Activated T-helper 1 cell treated with anti-CD3 and anti-CD28 coated beads, Interleukin-12 subunit alpha, Interleukin-12 subunit beta, Interleukin-2, Interleukin-4 antibody, amounts not matched to agents 30 ng/mL and 10 ng/mL and 1 ng/mL, durations not matched to agents 14 hours and 24 hours and 36 hours (primary cell): Measurements from ENCODE around the gene PPP1R11. TPM values are rescaled to one million over a fixed set of nuclear protein-coding genes. Genes with fewer than 3 reads are reported as not detected.

Experiments used
- DNase-seq: peaks from one replicate; pipeline ENCODE4 v3.0.0; 2021; ENCODE audit warnings: low spot score
- H3K27ac Mint-ChIP-seq: one replicate; pipeline ENCODE4 v1.8.0; 2021; ENCODE audit warnings: mild to moderate bottlenecking, mixed read lengths
- H3K27me3 Mint-ChIP-seq: one replicate; pipeline ENCODE4 v1.8.0; 2022; ENCODE audit warnings: mild to moderate bottlenecking, moderate library complexity, mixed read lengths; ENCODE audit not compliant: insufficient read depth
- H3K36me3 Mint-ChIP-seq: one replicate; pipeline ENCODE4 v1.8.0; 2021; ENCODE audit warnings: low read depth, mixed read lengths
- H3K4me1 Mint-ChIP-seq: one replicate; pipeline ENCODE4 v1.8.0; 2021; ENCODE audit warnings: low read depth, mixed read lengths
- H3K4me3 Mint-ChIP-seq: one replicate; pipeline ENCODE4 v1.8.0; 2021; ENCODE audit warnings: mild to moderate bottlenecking, moderate library complexity, mixed read lengths
- H3K9me3 Mint-ChIP-seq: one replicate; pipeline ENCODE4 v1.8.0; 2021; ENCODE audit warnings: mixed read lengths
- intact Hi-C: fragments of 100-400 bp; cut with micrococcal nuclease; formaldehyde crosslinking; loops from one replicate; pipeline ENCODE4 v1.15.1; 2024
- total RNA-seq: library from RNA; stranded (reverse); gene quantifications from 2 replicates; pipeline ENCODE4 v1.2.3, GENCODE V29; 2022

Gene PPP1R11
- total RNA-seq, 1 donor from 2014 or later = 69.8 TPM

DNA sequence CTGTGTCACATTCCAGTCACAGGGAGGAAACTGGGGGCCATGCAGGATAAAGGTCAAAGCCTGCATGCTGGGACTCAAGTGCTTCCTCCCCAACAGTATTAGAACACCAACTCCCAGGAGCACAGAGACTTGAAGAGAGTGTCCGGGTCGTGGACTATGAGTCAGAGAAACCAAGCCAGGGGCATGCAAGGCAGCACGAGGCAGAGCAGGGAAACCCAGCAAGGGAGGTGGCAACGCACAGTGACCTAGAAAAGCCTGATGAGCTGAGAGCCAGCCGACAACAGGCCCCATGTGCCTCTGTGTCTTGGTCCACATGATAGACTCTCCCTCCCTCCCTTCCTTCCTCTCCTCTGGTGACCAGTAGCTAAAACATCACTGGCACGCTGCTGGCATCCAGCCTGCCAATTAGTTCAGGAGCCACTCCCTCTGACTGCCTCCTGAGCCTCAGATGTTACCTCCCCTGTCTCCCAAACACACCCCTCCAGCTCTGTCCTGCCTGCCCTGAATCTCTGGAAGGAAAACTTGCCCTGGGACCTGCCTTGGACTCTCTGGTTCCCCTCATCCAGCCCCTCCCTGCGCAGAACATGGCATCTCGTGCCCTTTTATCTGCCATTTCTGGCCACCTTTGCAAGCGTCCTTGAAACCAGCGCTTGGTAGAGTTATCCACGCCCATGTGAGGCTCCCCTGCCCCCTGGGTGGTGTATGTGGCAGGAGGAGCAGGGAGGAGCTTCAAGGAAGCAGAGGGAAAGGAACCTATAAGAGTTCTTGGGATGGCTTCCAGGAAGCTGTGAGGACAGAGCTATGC lies 24.8 kb downstream of the PPP1R11 start:
- Mint-ChIP-seq H3K27ac (no peak overlapping the region), H3K9me3 (no peaks in the 10 kb centered on the region), H3K36me3 (no peaks in the 10 kb centered on the region), H3K4me1 (no peaks in the 10 kb centered on the region), H3K27me3 (peaks cover 50% of the 10 kb centered on the region), H3K4me3 (no peak overlapping the region)
- DNase-seq = no peak
- intact Hi-C loops = no loop called here

DNA sequence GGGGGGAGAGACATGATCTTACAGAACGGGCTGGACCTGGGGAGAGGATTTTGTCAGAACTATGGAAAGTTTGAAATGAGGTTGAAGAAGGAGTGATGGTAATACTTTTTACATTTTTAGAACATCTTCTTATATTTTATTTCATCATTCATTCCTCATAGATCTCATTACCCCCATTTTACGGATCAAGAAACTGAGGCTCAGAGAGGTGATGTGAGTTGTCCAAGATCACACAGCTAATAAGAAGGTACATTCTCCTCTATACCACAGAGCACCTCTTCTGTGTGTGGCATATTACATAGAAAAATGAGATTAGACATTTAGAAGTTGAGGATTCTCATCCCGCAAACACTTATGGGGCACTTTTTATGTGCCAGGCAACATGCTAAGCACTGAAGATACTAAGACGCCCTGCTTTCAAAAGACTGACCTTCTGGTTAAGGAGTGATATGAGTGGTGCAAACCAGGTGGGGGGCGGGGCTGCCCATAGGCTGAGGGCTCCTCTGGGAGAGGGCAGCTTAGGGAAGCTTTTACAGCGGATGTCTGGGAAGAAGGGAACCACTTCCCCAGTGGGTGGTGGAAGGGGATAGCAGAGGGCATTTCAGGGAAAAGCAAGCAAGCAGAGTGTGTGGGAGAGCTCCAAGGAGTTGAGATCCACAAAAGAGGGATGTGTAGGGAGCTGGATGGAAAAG lies 26.0 kb downstream of the PPP1R11 start:
- Mint-ChIP-seq H3K27me3 (peaks cover 52% of the 10 kb centered on the region), H3K4me3 (no peak overlapping the region), H3K9me3 (no peaks in the 10 kb centered on the region), H3K4me1 (peaks cover 10% of the 10 kb centered on the region), H3K36me3 (no peaks in the 10 kb centered on the region), H3K27ac (no peak overlapping the region)
- DNase-seq = no peak
- intact Hi-C loops = no loop called here

DNA sequence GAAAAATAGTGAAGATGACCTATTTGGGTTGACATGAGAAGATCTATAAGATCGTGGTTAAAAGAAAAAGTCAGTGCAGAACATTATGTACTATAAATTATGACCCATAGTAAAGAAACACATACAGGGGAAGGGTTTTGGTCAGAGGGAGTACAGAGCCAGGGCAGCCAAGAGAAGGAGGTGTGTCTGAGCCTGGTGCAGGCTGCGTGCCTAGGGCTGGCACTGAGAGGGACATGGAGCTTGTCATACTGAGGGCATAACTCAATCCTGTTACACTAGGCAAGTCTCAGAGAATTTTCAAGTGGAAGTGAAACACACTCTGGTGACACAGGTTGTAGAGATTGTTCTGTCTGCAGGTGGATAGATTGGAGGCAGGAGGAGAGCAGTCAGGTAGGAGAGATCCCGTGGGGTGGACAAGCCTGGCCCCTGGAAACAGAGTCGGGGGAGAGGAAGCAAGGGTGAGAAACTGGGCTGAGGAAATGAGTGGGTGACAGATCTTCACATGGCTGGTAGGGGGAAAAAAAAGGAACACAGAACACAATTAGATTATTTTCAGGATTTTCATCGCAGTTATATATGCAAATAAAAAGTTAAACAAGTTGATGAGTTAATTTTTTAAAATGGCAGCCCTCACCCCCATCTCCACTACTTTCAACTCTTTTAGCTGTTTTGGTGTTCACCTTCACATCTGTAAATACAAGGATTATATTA lies 27.1 kb downstream of the PPP1R11 start:
- H3K36me3 Mint-ChIP-seq = no peaks in the 10 kb centered on the region
- no peaks in the 10 kb centered on the region for H3K9me3 Mint-ChIP-seq
- intact Hi-C loops = no loop called here
- no peak overlapping the region for H3K4me3 Mint-ChIP-seq
- peaks cover 17% of the 10 kb centered on the region for H3K4me1 Mint-ChIP-seq
- no peak overlapping the region for H3K27ac Mint-ChIP-seq
- peaks cover 54% of the 10 kb centered on the region for H3K27me3 Mint-ChIP-seq
- no peak for DNase-seq

DNA sequence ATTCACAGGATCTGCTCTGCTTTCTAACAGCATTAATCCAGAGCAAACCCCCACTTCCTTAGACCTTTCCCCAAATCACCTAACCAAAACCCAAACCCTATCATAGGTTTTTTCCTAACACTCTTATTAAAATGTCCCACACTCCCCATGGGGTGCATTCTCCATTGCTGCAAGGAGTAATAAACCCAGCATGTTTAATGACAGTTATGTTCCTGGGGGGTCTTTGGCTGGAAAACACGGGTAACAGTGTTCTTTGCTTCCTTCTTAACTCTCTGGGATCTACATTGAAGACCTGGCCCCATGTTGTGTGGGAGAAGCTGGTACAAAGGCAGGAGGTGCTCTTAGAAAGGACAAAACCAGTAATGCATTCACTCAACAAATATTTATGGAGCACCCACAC lies 29.8 kb downstream of the PPP1R11 start:
- Mint-ChIP-seq H3K27me3 (peaks cover 67% of the 10 kb centered on the region), H3K4me1 (peaks cover 39% of the 10 kb centered on the region), H3K27ac (no peak overlapping the region), H3K36me3 (peaks cover 3% of the 10 kb centered on the region), H3K4me3 (no peak overlapping the region), H3K9me3 (no peaks in the 10 kb centered on the region)
- no peak for DNase-seq
- intact Hi-C loops = no loop called here

DNA sequence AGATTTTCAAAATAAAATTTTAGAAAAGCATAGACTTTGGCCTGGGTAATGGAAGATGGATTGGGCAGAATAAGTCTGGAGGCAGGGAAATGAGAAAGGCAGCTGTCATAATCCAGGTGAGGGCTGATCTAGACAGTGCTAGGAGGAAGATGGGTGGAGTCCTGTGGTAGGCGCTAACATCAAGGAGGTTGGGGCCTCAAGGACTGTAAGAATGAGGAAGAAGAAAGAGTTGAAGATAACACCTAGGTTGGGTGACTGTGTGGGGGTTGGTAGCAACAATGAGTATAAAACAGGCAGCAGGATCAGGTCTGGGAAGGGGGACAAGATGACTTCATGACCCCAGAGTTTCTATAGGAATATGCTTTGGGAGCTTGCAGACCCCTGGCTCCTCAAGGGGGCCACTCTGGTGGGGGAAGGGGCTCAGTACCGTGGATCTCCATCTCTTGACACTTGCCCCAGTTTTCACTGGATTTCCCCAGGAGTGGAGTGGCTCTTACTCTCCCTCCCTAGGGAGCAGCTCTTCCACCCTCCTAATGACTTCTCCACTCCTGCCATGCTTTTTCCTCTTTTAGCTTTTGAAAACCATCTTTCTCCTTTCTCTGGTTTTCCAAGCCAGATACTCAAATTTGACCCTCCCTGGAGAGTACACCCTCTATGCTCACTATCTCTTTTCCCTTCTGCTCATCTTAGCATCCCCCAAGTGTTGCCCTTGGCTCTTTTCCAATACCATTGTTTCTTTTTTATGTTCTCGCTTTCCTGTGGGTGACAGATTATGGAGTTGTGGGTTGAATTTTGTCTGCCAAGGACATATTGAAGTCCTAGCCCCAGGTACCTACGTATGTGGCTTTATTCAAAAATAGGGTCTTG lies 31.1 kb downstream of the PPP1R11 start:
- no peak for DNase-seq
- Mint-ChIP-seq H3K9me3 (no peaks in the 10 kb centered on the region), H3K36me3 (peaks cover 3% of the 10 kb centered on the region), H3K27me3 (peaks cover 64% of the 10 kb centered on the region), H3K4me1 (peaks cover 49% of the 10 kb centered on the region), H3K4me3 (no peak overlapping the region), H3K27ac (no peak overlapping the region)
- intact Hi-C loops = no loop called here

DNA sequence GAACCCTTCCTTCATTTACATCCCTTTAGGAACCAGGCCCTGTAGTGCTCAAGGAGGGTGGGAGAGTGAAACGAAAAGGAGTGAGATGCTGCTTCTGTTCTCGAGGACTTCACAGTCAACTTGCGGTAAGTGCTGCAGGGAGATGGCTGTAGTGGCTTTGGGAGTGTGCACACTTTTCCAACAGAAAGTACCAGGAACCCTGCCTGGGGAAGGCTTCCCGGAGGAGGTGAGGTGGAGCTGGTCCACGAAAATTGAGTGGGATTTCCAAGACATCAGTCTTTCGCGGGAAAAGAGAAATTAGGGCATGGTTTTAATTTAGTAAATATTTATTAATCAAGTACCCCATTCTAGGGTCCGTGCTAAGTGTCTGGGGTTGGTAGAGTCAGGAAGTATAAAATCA lies 33.2 kb downstream of the PPP1R11 start:
- DNase-seq = no peak
- Mint-ChIP-seq H3K4me3 (peak overlapping the region; percentile 34), H3K4me1 (peaks cover 55% of the 10 kb centered on the region), H3K36me3 (peaks cover 3% of the 10 kb centered on the region), H3K27me3 (peaks cover 63% of the 10 kb centered on the region), H3K9me3 (no peaks in the 10 kb centered on the region), H3K27ac (peak overlapping the region; percentile 5)
- intact Hi-C loops = loop anchor here (5.0 kb wide), 3 partner anchors 247 to 352 kb away; partner anchors contain the start of gene RPP21

DNA sequence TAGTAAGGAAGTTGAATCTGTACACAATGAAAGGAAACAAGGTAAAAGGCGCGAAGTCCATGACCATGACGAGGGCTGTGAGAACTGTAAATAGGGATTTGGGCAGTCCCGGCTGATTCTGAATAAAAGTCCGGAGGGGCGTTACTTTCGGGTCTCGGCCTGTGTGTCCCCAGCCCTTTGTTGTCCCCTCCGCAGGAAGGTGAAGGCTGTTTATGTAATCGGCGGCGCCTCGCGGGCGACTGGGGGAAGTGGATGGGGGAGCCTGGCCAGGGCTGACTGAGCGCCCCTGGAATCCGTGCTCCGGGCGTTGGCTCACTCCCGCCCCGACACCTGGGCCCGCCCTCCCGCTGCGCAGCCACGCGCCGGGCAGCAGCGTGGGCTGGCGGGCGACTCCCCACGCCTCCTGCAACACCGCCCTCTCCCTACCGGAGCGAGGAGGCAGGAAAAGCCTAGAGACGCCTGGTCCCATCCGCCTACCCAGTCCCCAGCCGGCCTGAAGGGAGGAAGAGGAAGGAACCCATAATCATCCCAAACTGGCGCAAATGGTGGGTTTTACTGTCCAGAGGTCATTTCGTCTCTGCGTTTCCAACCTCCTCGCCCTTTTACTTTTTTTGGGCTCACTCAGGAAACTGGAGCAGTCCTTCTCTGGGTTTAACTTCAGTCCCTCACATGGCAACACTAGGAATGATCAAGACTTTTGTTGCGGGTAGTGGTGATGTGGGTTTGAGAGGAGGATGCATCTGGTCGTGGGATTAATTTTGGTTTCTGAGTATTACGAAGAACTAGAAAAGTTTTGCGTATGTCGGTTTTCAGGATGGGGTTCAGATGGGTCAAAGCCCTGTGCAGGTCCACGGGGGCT lies 33.8 kb downstream of the PPP1R11 start:
- H3K36me3 Mint-ChIP-seq = peaks cover 3% of the 10 kb centered on the region
- H3K4me3 Mint-ChIP-seq = peak overlapping the region; percentile 76
- intact Hi-C loops = loop anchor here (5.0 kb wide), 3 partner anchors 246 to 351 kb away; partner anchors contain the start of gene RPP21
- peaks cover 61% of the 10 kb centered on the region for H3K27me3 Mint-ChIP-seq
- no peak for DNase-seq
- H3K4me1 Mint-ChIP-seq = peaks cover 55% of the 10 kb centered on the region
- H3K9me3 Mint-ChIP-seq = no peaks in the 10 kb centered on the region
- H3K27ac Mint-ChIP-seq = no peak overlapping the region

DNA sequence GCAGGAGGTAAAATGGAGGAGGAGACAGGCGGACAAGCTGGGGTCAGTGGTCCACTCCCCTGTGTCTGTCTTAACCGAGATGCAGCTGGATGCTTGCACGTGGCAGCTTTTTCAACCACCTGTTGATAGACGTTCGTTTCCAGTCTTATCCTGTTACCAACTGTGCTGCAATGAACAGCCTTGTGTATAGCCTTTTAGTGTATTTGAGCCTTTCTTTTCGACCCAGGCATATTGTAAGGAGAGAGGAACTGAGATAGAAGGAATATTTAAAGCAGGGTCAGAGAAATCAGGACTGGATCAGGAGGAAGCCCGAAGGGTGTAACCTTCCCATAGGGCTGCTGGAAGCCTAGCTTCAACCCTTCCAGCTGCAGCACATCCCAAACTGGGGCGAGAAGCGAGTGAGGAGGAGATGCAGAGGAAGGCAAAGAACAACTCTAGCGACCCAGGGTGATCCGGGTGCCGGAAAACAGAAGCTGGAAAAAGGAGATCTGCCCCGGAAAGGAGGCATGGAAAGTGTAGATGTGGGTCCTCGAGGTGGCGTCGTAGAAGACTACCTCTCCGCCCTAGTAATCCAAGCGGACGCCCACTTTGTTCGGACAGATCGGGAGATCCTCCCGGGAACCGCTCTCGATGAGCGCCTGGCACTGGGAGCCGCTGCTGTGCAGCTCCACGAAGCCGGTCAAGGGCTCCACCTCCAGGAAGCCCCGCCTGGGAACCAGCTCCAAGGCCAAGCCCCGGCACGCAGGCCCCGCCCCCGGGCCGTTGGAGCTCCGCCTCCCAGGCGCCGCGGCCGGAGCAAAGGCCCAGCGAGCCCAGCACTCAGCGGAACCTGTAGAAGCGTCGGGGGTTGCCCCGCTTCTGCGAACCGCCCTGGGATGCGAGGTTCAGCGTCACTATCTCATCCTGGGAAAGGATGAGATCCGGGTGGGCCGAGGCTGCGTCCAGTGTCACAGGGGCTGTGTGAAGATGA lies 34.7 kb downstream of the PPP1R11 start:
- H3K36me3 Mint-ChIP-seq = peaks cover 3% of the 10 kb centered on the region
- intact Hi-C loops = loop anchor here (1.0 to 5.0 kb wide), 5 partner anchors 40 to 351 kb away; partner anchors contain the start of genes POLR1H, RPP21 and TRIM26
- peaks cover 61% of the 10 kb centered on the region for H3K27me3 Mint-ChIP-seq
- H3K4me3 Mint-ChIP-seq = peak overlapping the region; percentile 76
- H3K9me3 Mint-ChIP-seq = no peaks in the 10 kb centered on the region
- peak overlapping the region; percentile 4 for H3K27ac Mint-ChIP-seq
- peak; percentile 70 for DNase-seq
- peaks cover 55% of the 10 kb centered on the region for H3K4me1 Mint-ChIP-seq

DNA sequence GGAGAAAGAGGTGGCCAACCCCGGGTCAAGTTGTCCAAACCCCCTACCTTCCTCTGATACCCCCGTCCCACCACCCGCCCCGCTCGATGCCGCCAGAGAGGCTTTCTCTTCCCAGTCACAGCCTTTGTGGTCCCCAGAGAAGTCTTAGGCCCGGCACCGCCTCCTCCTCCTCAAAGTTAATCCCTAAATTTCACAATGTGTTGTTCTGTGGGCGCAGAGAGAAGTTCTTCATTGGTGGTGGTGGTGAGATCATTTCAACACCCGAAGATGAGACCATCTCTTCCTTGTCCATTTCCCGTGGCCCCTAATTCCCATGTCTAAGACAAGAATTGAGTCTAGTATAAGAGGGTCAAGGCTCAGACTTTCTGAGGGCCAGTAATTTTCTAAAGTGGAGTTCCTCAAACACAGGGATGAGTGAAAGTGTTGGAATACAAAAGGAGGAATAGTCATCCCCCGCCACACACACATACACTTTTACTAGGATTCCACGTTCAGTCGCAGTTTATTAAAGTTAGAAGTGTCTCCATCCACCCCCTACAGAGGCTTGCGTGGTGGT lies 35.5 kb downstream of the PPP1R11 start:
- H3K27ac Mint-ChIP-seq = no peak overlapping the region
- no peak for DNase-seq
- peaks cover 50% of the 10 kb centered on the region for H3K4me1 Mint-ChIP-seq
- peak overlapping the region; percentile 82 for H3K4me3 Mint-ChIP-seq
- intact Hi-C loops = loop anchor here (1.0 to 5.0 kb wide), 5 partner anchors 41 to 350 kb away; partner anchors contain the start of genes POLR1H, RPP21 and TRIM26
- H3K9me3 Mint-ChIP-seq = no peaks in the 10 kb centered on the region
- H3K27me3 Mint-ChIP-seq = peaks cover 56% of the 10 kb centered on the region
- peaks cover 3% of the 10 kb centered on the region for H3K36me3 Mint-ChIP-seq

DNA sequence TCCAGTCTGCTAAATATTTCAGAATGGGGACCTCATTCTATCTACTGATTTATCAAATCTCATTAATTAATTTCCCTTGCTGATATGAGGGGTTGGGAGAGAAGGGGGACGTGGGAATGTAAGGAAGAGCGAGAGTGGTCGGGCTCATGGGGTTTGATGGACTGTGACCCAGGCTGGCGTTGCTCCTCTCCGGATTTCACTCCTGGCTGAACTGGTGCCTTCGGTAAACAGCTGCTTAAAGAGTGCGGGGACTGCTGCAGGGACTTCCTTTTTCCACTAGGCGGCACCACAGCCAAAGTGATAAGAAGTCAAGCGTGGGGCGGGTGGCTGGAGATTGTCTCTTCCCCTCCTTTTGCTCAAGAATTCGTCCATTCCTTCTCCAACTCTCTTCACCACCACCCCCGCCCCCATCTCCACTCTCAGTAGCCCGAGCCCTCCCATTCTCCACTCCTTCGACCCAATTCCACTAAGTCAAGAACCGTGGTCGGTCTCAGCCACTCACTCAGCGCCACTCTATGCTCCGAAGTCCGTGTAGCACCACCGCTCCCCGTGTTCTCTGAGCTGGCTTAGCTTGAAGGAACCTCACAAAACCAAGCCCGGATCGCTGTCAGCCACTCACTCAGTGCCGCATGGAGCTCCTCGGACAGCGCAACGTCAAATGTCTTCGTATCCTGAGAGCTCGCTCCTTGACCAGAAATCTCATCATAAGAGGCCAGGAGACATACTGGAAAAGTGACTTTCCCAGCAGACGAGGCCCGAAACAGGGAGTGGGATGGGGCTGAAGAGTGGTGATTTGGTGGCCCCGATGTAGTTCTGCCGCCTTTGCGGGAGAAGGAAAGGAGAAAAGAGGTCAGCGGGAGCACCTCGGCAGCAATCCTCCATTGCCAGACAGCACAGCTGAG lies 36.2 kb downstream of the PPP1R11 start:
- H3K27me3 Mint-ChIP-seq = peaks cover 55% of the 10 kb centered on the region
- peaks cover 3% of the 10 kb centered on the region for H3K36me3 Mint-ChIP-seq
- peak overlapping the region; percentile 82 for H3K4me3 Mint-ChIP-seq
- peak; percentile 79 for DNase-seq
- H3K27ac Mint-ChIP-seq = peak overlapping the region; percentile 51
- intact Hi-C loops = loop anchor here (1.0 to 5.0 kb wide), 9 partner anchors 28 to 349 kb away; partner anchors contain the start of genes POLR1H, PPP1R11, RPP21 and TRIM26
- peaks cover 43% of the 10 kb centered on the region for H3K4me1 Mint-ChIP-seq
- no peaks in the 10 kb centered on the region for H3K9me3 Mint-ChIP-seq
